OCI-LY3 (cell line): ENCODE measurements around the gene SPPL3.

ENCODE experiments used
- CTCF ChIP-seq: fragments of 200-600, 300-600 bp; sonication (generic); IDR thresholded peaks from 2 replicates; pipeline ENCODE4 v1.5.1; 2014; ENCODE audit warnings: antibody characterized with exemption, low read length, low read depth
- EZH2phosphoT487 ChIP-seq: fragments of 200-600 bp; shearing (Covaris generic); IDR thresholded peaks from 2 replicates; pipeline ENCODE4 v1.6.1; 2018; ENCODE audit warnings: antibody characterized with exemption, mixed run types, low read depth

- TF ChIP-seq CTCF: no peak
- no peak for TF ChIP-seq EZH2phosphoT487
Observed at GRCh38 chr12:120839503-120839902, 64.7 kb downstream of the SPPL3 start.
